Right lobe of liver (tissue), 4 donors: Measurements from ENCODE around the gene RIMBP2.

Experiments used
- CTCF ChIP-seq, 4 donors: fragments of 200-600 bp in 3 of 4; fragments of 450-650 bp in 1 of 4; IDR thresholded peaks; one replicate each; pipeline versions ENCODE4 v1.5.1 to v1.8.0; 2016 to 2022; ENCODE audit warnings: antibody characterized with exemption in 4 of 4, mild to moderate bottlenecking in 2 of 4
- POLR2A ChIP-seq: fragments of 450-650 bp; IDR thresholded peaks from one replicate; pipeline ENCODE4 v1.6.1; 2017; ENCODE audit warnings: antibody characterized with exemption, mild to moderate bottlenecking
- donor health status: DM: no; HTN: no; CAD: no.
- donor health status: DM: no; HTN: no; CAD: no.
- donor health status: DM: no; HTN: yes; CAD: no.

- TF ChIP-seq CTCF (IDR thresholded peaks at IDR 0.05) (no peak), POLR2A (no peak)
Measured at GRCh38 chr12:130459916-130460315, 256.2 kb downstream of the RIMBP2 start.
